ENCODE results near the gene SHANK1.

DNA sequence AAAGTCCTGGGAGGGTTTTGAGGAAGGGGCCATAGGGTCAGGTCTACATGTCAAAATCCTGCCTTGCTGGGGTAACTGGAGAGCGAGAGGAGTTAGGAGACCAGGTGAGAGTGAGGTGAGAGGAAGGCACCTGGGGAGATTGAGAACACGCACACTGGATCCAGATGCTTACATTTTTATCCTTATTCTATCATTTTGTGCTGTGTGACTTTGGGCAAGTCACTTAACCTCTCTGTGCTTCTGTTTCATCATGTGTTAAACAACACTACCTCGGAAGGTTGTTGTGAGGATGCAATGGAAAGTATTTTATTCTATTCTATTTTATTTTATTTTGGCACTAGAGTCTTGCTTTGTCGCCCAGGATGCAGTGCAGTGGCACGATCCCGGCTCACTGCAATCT lies 66.9 kb downstream of the SHANK1 start:
- TF ChIP-seq, protein P1, sequence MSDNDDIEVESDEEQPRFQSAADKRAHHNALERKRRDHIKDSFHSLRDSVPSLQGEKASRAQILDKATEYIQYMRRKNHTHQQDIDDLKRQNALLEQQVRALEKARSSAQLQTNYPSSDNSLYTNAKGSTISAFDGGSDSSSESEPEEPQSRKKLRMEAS (IDR thresholded peaks at IDR 0.05), result no peak
- TF ChIP-seq, protein P2, sequence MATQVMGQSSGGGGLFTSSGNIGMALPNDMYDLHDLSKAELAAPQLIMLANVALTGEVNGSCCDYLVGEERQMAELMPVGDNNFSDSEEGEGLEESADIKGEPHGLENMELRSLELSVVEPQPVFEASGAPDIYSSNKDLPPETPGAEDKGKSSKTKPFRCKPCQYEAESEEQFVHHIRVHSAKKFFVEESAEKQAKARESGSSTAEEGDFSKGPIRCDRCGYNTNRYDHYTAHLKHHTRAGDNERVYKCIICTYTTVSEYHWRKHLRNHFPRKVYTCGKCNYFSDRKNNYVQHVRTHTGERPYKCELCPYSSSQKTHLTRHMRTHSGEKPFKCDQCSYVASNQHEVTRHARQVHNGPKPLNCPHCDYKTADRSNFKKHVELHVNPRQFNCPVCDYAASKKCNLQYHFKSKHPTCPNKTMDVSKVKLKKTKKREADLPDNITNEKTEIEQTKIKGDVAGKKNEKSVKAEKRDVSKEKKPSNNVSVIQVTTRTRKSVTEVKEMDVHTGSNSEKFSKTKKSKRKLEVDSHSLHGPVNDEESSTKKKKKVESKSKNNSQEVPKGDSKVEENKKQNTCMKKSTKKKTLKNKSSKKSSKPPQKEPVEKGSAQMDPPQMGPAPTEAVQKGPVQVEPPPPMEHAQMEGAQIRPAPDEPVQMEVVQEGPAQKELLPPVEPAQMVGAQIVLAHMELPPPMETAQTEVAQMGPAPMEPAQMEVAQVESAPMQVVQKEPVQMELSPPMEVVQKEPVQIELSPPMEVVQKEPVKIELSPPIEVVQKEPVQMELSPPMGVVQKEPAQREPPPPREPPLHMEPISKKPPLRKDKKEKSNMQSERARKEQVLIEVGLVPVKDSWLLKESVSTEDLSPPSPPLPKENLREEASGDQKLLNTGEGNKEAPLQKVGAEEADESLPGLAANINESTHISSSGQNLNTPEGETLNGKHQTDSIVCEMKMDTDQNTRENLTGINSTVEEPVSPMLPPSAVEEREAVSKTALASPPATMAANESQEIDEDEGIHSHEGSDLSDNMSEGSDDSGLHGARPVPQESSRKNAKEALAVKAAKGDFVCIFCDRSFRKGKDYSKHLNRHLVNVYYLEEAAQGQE (IDR thresholded peaks at IDR 0.05), result no peak
- no peak for TF ChIP-seq JUND (IDR thresholded peaks at IDR 0.05)
- TF ChIP-seq, protein P3, sequence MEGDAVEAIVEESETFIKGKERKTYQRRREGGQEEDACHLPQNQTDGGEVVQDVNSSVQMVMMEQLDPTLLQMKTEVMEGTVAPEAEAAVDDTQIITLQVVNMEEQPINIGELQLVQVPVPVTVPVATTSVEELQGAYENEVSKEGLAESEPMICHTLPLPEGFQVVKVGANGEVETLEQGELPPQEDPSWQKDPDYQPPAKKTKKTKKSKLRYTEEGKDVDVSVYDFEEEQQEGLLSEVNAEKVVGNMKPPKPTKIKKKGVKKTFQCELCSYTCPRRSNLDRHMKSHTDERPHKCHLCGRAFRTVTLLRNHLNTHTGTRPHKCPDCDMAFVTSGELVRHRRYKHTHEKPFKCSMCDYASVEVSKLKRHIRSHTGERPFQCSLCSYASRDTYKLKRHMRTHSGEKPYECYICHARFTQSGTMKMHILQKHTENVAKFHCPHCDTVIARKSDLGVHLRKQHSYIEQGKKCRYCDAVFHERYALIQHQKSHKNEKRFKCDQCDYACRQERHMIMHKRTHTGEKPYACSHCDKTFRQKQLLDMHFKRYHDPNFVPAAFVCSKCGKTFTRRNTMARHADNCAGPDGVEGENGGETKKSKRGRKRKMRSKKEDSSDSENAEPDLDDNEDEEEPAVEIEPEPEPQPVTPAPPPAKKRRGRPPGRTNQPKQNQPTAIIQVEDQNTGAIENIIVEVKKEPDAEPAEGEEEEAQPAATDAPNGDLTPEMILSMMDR (IDR thresholded peaks at IDR 0.05; ENCODE audit: low read depth, low read length, missing input control), result no peak

Measured in liver (tissue), 3 donors.